Esophagus squamous epithelium (tissue), 5 donors: ENCODE measurements around the gene PLEKHA6. TPM values are rescaled to one million over a fixed set of nuclear protein-coding genes. Genes with fewer than 3 reads are reported as not detected.

ENCODE experiments used
- DNase-seq: peaks from one replicate; lab custom pipeline; 2025; lab: John Stamatoyannopoulos, UW
- H3K27ac ChIP-seq, 4 donors: fragments of 200-600 bp; sonication (generic); one replicate each; pipeline ENCODE4 v1.5.1; 2016 to 2019; ENCODE audit warnings: mild to moderate bottlenecking in 1 of 4
- H3K27me3 ChIP-seq, 4 donors: fragments of 200-600 bp; sonication (generic); 1 replicate in 3 of 4; 2 replicates in 1 of 4; pipeline versions ENCODE4 v1.5.1 to v1.6.0; 2017 to 2021; ENCODE audit warnings: antibody characterized with exemption in 1 of 4
- H3K36me3 ChIP-seq, 3 donors: fragments of 200-600 bp; sonication (generic); one replicate each; pipeline ENCODE4 v1.5.1; 2016 to 2019
- H3K4me1 ChIP-seq, 3 donors: fragments of 200-600 bp; sonication (generic); one replicate each; pipeline ENCODE4 v1.5.1; 2017 to 2019
- H3K4me3 ChIP-seq, 4 donors: fragments of 200-600 bp; sonication (generic); 1 replicate in 3 of 4; 2 replicates in 1 of 4; pipeline ENCODE4 v1.5.1; 2016 to 2019; ENCODE audit warnings: mild to moderate bottlenecking in 2 of 4, moderate library complexity in 1 of 4
- H3K9me3 ChIP-seq, 3 donors: fragments of 200-600 bp; sonication (generic); one replicate each; pipeline ENCODE4 v1.5.1; 2016 to 2019
- POLR2A ChIP-seq, 4 donors: fragments of 450-650 bp; IDR thresholded peaks; one replicate each; pipeline ENCODE4 v1.6.1; 2017; ENCODE audit warnings: antibody characterized with exemption in 4 of 4, mild to moderate bottlenecking in 4 of 4, moderate library complexity in 3 of 4
- WGBS, 2 donors: methylation state at CpG; one replicate each; pipeline ENCODE4 v1.1.5; 2018; 5-methylcytosine and 5-hydroxymethylcytosine counted together
- intact Hi-C: fragments of 100-400 bp; cut with DNase I; formaldehyde crosslinking; loops from one replicate; pipeline ENCODE4 v1.15.0; 2022
- total RNA-seq, 4 donors: library from RNA; depleted of rRNA; stranded (reverse); fragments of >200 nt; gene quantifications; one replicate each; pipeline ENCODE4 v1.1.0, GENCODE V29; 2016
- TF ChIP-seq, protein P1 (sequence below), 6 experiments: fragments of 450-650 bp in 4 of 6; fragments of 200-600 bp in 2 of 6; sonication (generic) in 2 of 6; IDR thresholded peaks; one replicate each; pipeline ENCODE4 v1.5.1; 2016 to 2019; ENCODE audit warnings: antibody characterized with exemption in 6 of 6, mild to moderate bottlenecking in 4 of 6, moderate library complexity in 4 of 6
- donor health status: DM: yes; HTN: yes; CAD: no.

Gene PLEKHA6
- total RNA-seq, 4 donors from 2014 or later: 7.4 to 40.6 (median 18.3) TPM

DNA sequence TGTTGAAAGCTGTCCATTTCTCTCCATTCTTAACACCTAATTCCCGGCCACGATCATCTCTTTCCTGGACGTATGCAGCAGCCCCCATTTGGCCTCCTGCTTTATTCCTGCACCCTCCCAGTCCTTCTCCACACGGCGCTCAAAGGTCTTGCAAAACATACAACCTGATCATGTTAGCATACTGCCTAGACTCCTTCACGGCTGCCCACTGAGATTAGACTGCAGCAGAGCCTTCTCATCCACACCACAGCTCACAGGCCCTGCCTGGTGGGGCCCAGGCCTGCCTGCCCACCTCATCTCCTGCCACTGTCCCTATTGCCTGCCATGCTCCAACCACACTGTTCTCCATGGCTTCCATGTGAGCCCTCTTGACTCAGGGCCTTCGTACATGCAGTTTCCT is 148.7 kb downstream of the PLEKHA6 start:
- Histone ChIP-seq H3K9me3 (no peaks in the 10 kb centered on the region), H3K27me3 (peaks cover 0 to 30% (median 0%) of the 10 kb centered on the region in 4 donors), H3K4me3 (no peak overlapping the region), H3K27ac (no peak overlapping the region), H3K36me3 (no peaks in the 10 kb centered on the region), H3K4me1 (peaks cover 9 to 17% (median 10%) of the 10 kb centered on the region in 3 donors)
- intact Hi-C loops: loop anchor here (5.0 kb wide), 1 partner anchor 156 kb away; no protein-coding TSS in a partner anchor
- TF ChIP-seq, protein P1, sequence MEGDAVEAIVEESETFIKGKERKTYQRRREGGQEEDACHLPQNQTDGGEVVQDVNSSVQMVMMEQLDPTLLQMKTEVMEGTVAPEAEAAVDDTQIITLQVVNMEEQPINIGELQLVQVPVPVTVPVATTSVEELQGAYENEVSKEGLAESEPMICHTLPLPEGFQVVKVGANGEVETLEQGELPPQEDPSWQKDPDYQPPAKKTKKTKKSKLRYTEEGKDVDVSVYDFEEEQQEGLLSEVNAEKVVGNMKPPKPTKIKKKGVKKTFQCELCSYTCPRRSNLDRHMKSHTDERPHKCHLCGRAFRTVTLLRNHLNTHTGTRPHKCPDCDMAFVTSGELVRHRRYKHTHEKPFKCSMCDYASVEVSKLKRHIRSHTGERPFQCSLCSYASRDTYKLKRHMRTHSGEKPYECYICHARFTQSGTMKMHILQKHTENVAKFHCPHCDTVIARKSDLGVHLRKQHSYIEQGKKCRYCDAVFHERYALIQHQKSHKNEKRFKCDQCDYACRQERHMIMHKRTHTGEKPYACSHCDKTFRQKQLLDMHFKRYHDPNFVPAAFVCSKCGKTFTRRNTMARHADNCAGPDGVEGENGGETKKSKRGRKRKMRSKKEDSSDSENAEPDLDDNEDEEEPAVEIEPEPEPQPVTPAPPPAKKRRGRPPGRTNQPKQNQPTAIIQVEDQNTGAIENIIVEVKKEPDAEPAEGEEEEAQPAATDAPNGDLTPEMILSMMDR (IDR thresholded peaks at IDR 0.05): no peak
- TF ChIP-seq POLR2A (IDR thresholded peaks at IDR 0.05): no peak
- no peak for DNase-seq
- WGBS, 2 donors: 85 to 93% methylated on average over 5 to 7 of the region's 7 CpGs

DNA sequence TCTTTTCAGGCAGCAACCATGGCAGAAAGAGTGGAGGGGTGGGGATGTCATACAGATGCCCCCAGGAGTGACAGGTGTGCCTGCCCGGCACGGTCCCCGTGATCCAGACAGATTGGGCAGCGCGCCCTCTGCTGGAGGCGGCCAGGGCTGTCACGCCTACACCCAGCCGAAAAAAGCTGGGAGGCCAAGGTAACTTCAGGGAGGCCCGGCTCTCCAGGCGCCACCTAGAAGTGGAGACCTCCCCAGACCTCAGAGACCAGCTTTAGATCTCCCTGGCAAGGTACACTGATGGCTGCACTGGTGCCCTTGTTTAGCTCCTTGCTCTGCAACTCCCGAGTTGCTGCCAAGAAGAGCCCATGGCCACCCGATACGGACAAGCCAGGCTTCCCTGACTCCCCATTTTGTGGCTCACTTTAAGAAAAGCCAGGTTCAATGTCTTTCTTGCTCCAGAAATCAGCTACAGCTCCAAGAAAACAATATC is 152.6 kb downstream of the PLEKHA6 start:
- TF ChIP-seq, protein P1 (IDR thresholded peaks at IDR 0.05): peak; percentile 77 to 89 (median 80)
- no peak for TF ChIP-seq POLR2A (IDR thresholded peaks at IDR 0.05)
- 20 to 42% methylated on average over 6 to 13 of the region's 13 CpGs for WGBS, 2 donors
- H3K4me1 ChIP-seq: peaks cover 0 to 5% (median 0%) of the 10 kb centered on the region in 3 donors
- DNase-seq: no peak
- H3K4me3 ChIP-seq: no peak overlapping the region
- H3K27me3 ChIP-seq: peaks cover 0 to 42% (median 0%) of the 10 kb centered on the region in 4 donors
- H3K9me3 ChIP-seq: no peaks in the 10 kb centered on the region
- intact Hi-C loops: no loop called here
- no peak overlapping the region for H3K27ac ChIP-seq
- no peaks in the 10 kb centered on the region for H3K36me3 ChIP-seq

DNA sequence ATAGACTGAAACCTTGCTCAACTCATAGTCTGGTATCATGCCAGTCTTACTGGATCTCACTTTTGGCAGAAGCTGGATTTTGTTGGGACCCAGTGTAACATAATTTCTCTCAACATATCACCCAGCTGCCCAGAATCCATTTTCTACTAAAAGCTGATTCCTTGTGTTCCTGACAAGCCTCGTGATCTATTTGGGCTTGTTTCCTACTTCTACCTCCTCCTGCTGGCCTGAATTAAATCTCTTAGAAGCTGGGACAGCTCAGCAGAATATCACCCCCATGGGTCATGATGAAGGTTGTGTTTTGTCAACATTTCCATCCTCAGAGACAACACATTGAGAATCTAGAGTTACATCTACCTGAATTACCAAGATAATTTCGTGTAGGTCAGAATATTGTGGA is 153.6 kb downstream of the PLEKHA6 start:
- WGBS, 2 donors: 43% methylated on average over 2 of the region's 2 CpGs
- intact Hi-C loops: no loop called here

DNA sequence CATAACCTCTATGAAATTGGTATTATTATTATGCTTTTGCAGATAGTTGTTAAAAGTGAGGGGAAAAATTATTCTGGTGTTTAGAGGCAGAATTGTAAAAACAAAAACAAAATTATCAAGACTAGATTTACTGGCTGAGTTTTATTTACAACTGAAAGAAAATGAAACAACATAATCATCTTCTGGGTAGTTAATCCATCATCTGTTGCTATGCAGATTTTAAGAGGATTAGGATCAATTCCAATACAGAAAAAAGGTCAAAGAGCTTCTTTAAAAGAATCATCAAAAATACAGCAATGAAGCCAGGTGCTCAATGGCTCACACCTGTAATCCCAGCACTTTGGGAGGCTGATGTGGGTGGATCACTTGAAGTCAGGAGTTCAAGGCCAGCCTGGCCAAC is 154.2 kb downstream of the PLEKHA6 start:
- H3K27ac ChIP-seq: no peak overlapping the region
- no peaks in the 10 kb centered on the region for H3K36me3 ChIP-seq
- no peaks in the 10 kb centered on the region for H3K9me3 ChIP-seq
- peaks cover 0 to 5% (median 0%) of the 10 kb centered on the region in 3 donors for H3K4me1 ChIP-seq
- H3K4me3 ChIP-seq: no peak overlapping the region
- intact Hi-C loops: no loop called here
- DNase-seq: no peak
- TF ChIP-seq, protein P1 (IDR thresholded peaks at IDR 0.05): no peak
- no peak for TF ChIP-seq POLR2A (IDR thresholded peaks at IDR 0.05)
- peaks cover 0 to 58% (median 0%) of the 10 kb centered on the region in 4 donors for H3K27me3 ChIP-seq

More for the DNA sequence above, 153.6 kb downstream of the PLEKHA6 start:
- H3K36me3 ChIP-seq: no peaks in the 10 kb centered on the region
- TF ChIP-seq, protein P1 (IDR thresholded peaks at IDR 0.05): no peak
- TF ChIP-seq POLR2A (IDR thresholded peaks at IDR 0.05): no peak
- H3K27me3 ChIP-seq: peaks cover 0 to 52% (median 0%) of the 10 kb centered on the region in 4 donors
- no peak overlapping the region for H3K4me3 ChIP-seq
- DNase-seq: no peak
- H3K4me1 ChIP-seq: peaks cover 0 to 5% (median 0%) of the 10 kb centered on the region in 3 donors
- H3K9me3 ChIP-seq: no peaks in the 10 kb centered on the region
- H3K27ac ChIP-seq: no peak overlapping the region

DNA sequence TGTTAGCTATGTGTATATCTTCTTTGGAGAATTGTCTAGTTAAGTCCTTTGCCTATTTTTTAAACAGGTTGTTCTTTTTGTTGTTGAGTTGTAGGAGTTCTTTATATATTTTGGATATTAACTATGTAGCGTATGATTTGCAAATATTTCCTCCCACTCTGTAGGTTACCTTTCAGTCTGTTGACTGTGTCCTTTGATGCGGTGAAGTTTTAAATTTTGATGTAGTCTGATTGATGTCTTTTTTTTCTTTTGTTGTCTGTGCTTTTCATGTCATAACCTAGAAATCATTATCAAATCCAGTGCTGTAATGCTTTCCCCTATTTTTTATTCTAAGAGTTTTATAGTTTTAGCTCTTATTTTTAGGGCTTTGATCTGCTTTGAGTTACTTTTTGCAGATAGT is 154.8 kb downstream of the PLEKHA6 start:
- TF ChIP-seq, protein P1 (IDR thresholded peaks at IDR 0.05): no peak
- TF ChIP-seq POLR2A (IDR thresholded peaks at IDR 0.05): no peak
- intact Hi-C loops: no loop called here
- no peak overlapping the region for H3K4me3 ChIP-seq
- 80 to 87% methylated on average over 2 of the region's 2 CpGs for WGBS, 2 donors
- H3K27me3 ChIP-seq: peaks cover 0 to 58% (median 0%) of the 10 kb centered on the region in 4 donors
- H3K36me3 ChIP-seq: no peaks in the 10 kb centered on the region
- peaks cover 0 to 5% (median 0%) of the 10 kb centered on the region in 3 donors for H3K4me1 ChIP-seq
- H3K9me3 ChIP-seq: no peaks in the 10 kb centered on the region
- H3K27ac ChIP-seq: no peak overlapping the region
- no peak for DNase-seq
